H9 (cell line): ENCODE results near the gene GRM1. TPM values are rescaled to one million over a fixed set of nuclear protein-coding genes. Genes with fewer than 3 reads are reported as not detected.

Experiments used
- DNase-seq: peaks from one replicate; pipeline ENCODE4 v3.0.0-alpha.2; 2017
- H2AFZ ChIP-seq: one replicate; pipeline ENCODE4 v1.6.1; 2013; ENCODE audit warnings: mild to moderate bottlenecking, low read length, control low read depth, moderate library complexity
- H2AK5ac ChIP-seq: 2 replicates; pipeline ENCODE4 v1.6.1; 2013; ENCODE audit warnings: low read length, control low read depth, mixed read lengths; ENCODE audit not compliant: insufficient read length
- H2BK120ac ChIP-seq: one replicate; pipeline ENCODE4 v1.6.1; 2013; ENCODE audit warnings: low read depth, mild to moderate bottlenecking, low read length, control low read depth, inconsistent platforms; ENCODE audit not compliant: poor library complexity, severe bottlenecking
- H2BK12ac ChIP-seq: 2 replicates; pipeline ENCODE4 v1.6.1; 2013; ENCODE audit warnings: low read length, control low read depth, mixed read lengths, low read depth; ENCODE audit not compliant: insufficient read length
- H2BK15ac ChIP-seq: 2 replicates; pipeline ENCODE4 v1.6.1; 2013; ENCODE audit warnings: low read depth, low read length, control low read depth
- H2BK20ac ChIP-seq: one replicate; pipeline ENCODE4 v1.6.1; 2013; ENCODE audit warnings: low read depth, mild to moderate bottlenecking, low read length, control low read depth, inconsistent platforms; ENCODE audit not compliant: poor library complexity, severe bottlenecking
- H2BK5ac ChIP-seq: 2 replicates; pipeline ENCODE4 v1.6.1; 2013; ENCODE audit warnings: low read length, control low read depth, mixed read lengths; ENCODE audit not compliant: insufficient read length
- H3K14ac ChIP-seq: 2 replicates; pipeline ENCODE4 v1.6.1; 2013; ENCODE audit warnings: low read length, control low read depth; ENCODE audit not compliant: insufficient read depth
- H3K18ac ChIP-seq: 2 replicates; pipeline ENCODE4 v1.6.1; 2013; ENCODE audit warnings: low read depth, mild to moderate bottlenecking, mixed read lengths, low read length, control low read depth; ENCODE audit not compliant: insufficient read length
- H3K23ac ChIP-seq: 2 replicates; pipeline ENCODE4 v1.6.1; 2013; ENCODE audit warnings: low read length, control low read depth, mixed read lengths, low read depth; ENCODE audit not compliant: insufficient read length
- H3K23me2 ChIP-seq: 2 replicates; pipeline ENCODE4 v1.6.1; 2013; ENCODE audit warnings: low read depth, mild to moderate bottlenecking, mixed read lengths, low read length, control low read depth; ENCODE audit not compliant: insufficient read length, poor library complexity, severe bottlenecking
- H3K27ac ChIP-seq: 2 replicates; pipeline ENCODE4 v1.5.1; 2013; ENCODE audit warnings: low read length, control low read depth, mixed read lengths, low read depth; ENCODE audit not compliant: insufficient read length
- H3K27me3 ChIP-seq: 2 replicates; pipeline ENCODE4 v1.6.1; 2013; ENCODE audit warnings: low read length, control low read depth, inconsistent platforms; ENCODE audit not compliant: insufficient read depth
- H3K4ac ChIP-seq: 2 replicates; pipeline ENCODE4 v1.6.1; 2013; ENCODE audit warnings: low read depth, mild to moderate bottlenecking, control low read depth, inconsistent platforms, low read length, moderate library complexity
- H3K4me1 ChIP-seq: 2 replicates; pipeline ENCODE4 v1.6.1; 2013; ENCODE audit warnings: low read length, control low read depth, inconsistent platforms; ENCODE audit not compliant: insufficient read depth
- H3K4me2 ChIP-seq: 2 replicates; pipeline ENCODE4 v1.6.1; 2013; ENCODE audit warnings: low read length, control low read depth, mixed read lengths; ENCODE audit not compliant: insufficient read length, insufficient read depth
- H3K56ac ChIP-seq: 2 replicates; pipeline ENCODE4 v1.6.1; 2013; ENCODE audit warnings: low read depth, mild to moderate bottlenecking, mixed read lengths, low read length, control low read depth; ENCODE audit not compliant: insufficient read length
- H3K79me1 ChIP-seq: 2 replicates; pipeline ENCODE4 v1.6.1; 2013; ENCODE audit warnings: low read depth, mild to moderate bottlenecking, moderate library complexity, low read length, control low read depth, inconsistent platforms; ENCODE audit not compliant: insufficient read depth, poor library complexity, severe bottlenecking
- H3K79me2 ChIP-seq: 2 replicates; pipeline ENCODE4 v1.6.1; 2013; ENCODE audit warnings: low read length, control low read depth, inconsistent platforms; ENCODE audit not compliant: insufficient read depth
- H3K9ac ChIP-seq: 2 replicates; pipeline ENCODE4 v1.6.1; 2013; ENCODE audit warnings: low read length, control low read depth, mixed read lengths; ENCODE audit not compliant: insufficient read length; ENCODE audit errors: extremely low read depth
- H3K9me3 ChIP-seq: one replicate; pipeline ENCODE4 v1.6.1; 2013; ENCODE audit warnings: low read depth, low read length, inconsistent platforms; ENCODE audit not compliant: control insufficient read depth
- H3T11ph ChIP-seq: one replicate; pipeline ENCODE4 v1.6.1; 2013; ENCODE audit warnings: mild to moderate bottlenecking, low read length, control low read depth, inconsistent platforms
- H4K20me1 ChIP-seq: one replicate; pipeline ENCODE4 v1.6.1; 2013; ENCODE audit not compliant: control insufficient read depth, insufficient read length, insufficient read depth
- H4K5ac ChIP-seq: 2 replicates; pipeline ENCODE4 v1.6.1; 2013; ENCODE audit warnings: low read depth, mild to moderate bottlenecking, mixed read lengths, low read length, control low read depth; ENCODE audit not compliant: insufficient read length
- H4K8ac ChIP-seq: replicated peaks from 2 replicates; pipeline ENCODE4 v1.6.1; 2013; ENCODE audit warnings: low read length, control low read depth, mixed read lengths, low read depth; ENCODE audit not compliant: insufficient read length
- H4K91ac ChIP-seq: 2 replicates; pipeline ENCODE4 v1.6.1; 2013; ENCODE audit warnings: low read depth, mild to moderate bottlenecking, moderate library complexity, mixed read lengths, low read length, control low read depth; ENCODE audit not compliant: insufficient read length
- H3K27ac Mint-ChIP-seq, 3 experiments: 2 replicates in 2 of 3; 3 replicates in 1 of 3; pipeline ENCODE4 v1.8.0; 2020 to 2021; ENCODE audit warnings: mixed read lengths in 3 of 3, mild to moderate bottlenecking in 1 of 3, moderate library complexity in 1 of 3
- H3K27me3 Mint-ChIP-seq: 2 replicates; pipeline ENCODE4 v1.8.0; 2021; ENCODE audit warnings: low read depth, mild to moderate bottlenecking, moderate library complexity, mixed read lengths
- H3K36me3 Mint-ChIP-seq, 3 experiments: 2 replicates in 2 of 3; 3 replicates in 1 of 3; pipeline ENCODE4 v1.8.0; 2020 to 2021; ENCODE audit warnings: low read depth in 3 of 3, mixed read lengths in 3 of 3; ENCODE audit not compliant: insufficient read depth in 1 of 3
- H3K4me1 Mint-ChIP-seq, 2 experiments: 2 replicates each; pipeline ENCODE4 v1.8.0; 2020; ENCODE audit warnings: mixed read lengths in 2 of 2
- H3K4me3 Mint-ChIP-seq, 2 experiments: 2 replicates in 1 of 2; 3 replicates in 1 of 2; pipeline ENCODE4 v1.8.0; 2020 to 2021; ENCODE audit warnings: mild to moderate bottlenecking in 2 of 2, mixed read lengths in 2 of 2, moderate library complexity in 1 of 2
- H3K9me3 Mint-ChIP-seq, 2 experiments: 2 replicates in 1 of 2; 3 replicates in 1 of 2; pipeline ENCODE4 v1.8.0; 2020; ENCODE audit warnings: mild to moderate bottlenecking in 2 of 2, mixed read lengths in 2 of 2, moderate library complexity in 1 of 2
- WGBS: extraction: QIAGEN DNeasy Blood & Tissue Kit; methylation state at CpG from one replicate; pipeline ENCODE4 v1.1.7; 2013; ENCODE audit warnings: missing lambda C conversion rate, low lambda C conversion rate, mixed read lengths; ENCODE audit not compliant: insufficient read length; ENCODE audit errors: extremely low coverage; 5-methylcytosine and 5-hydroxymethylcytosine counted together
- total RNA-seq: library from RNA; stranded (reverse); gene quantifications from 2 replicates; pipeline ENCODE4 v1.2.1, GENCODE V29; 2021
- TF ChIP-seq, protein P1 (sequence below): fragments of 200-600 bp; sonication (generic); conservative IDR thresholded peaks from 3 replicates; pipeline ENCODE4 v1.8.0; 2021; ENCODE audit warnings: antibody characterized with exemption, mild to moderate bottlenecking

GRM1 gene
- total RNA-seq, 1 experiment from 2014 or later = 0.39 TPM

- Histone ChIP-seq H3K27ac (no peak overlapping the region), H3K14ac (no peak overlapping the region), H3K18ac (no peak overlapping the region), H3K9me3 (no peaks in the 10 kb centered on the region), H2AK5ac (no peak overlapping the region), H2AFZ (peak overlapping the region; percentile 91), H3K23me2 (no peaks in the 10 kb centered on the region), H2BK12ac (no peak overlapping the region), H4K91ac (no peak overlapping the region), H2BK15ac (no peak overlapping the region), H4K5ac (no peak overlapping the region), H3K79me1 (no peaks in the 10 kb centered on the region), H3T11ph (no peak overlapping the region), H4K8ac (no peak overlapping the region), H3K79me2 (no peaks in the 10 kb centered on the region), H3K4ac (no peak overlapping the region), H3K56ac (no peak overlapping the region), H3K4me2 (no peak overlapping the region), H4K20me1 (no peaks in the 10 kb centered on the region), H3K23ac (no peak overlapping the region), H2BK5ac (no peak overlapping the region), H3K27me3 (no peaks in the 10 kb centered on the region), H2BK120ac (no peak overlapping the region), H2BK20ac (no peak overlapping the region), H3K4me1 (no peaks in the 10 kb centered on the region), H3K9ac (peak overlapping the region; percentile 14)
- no peaks in the 10 kb centered on the region for H3K36me3 Mint-ChIP-seq
- no peaks in the 10 kb centered on the region for H3K9me3 Mint-ChIP-seq
- H3K4me3 Mint-ChIP-seq = no peak overlapping the region
- TF ChIP-seq, protein P1, sequence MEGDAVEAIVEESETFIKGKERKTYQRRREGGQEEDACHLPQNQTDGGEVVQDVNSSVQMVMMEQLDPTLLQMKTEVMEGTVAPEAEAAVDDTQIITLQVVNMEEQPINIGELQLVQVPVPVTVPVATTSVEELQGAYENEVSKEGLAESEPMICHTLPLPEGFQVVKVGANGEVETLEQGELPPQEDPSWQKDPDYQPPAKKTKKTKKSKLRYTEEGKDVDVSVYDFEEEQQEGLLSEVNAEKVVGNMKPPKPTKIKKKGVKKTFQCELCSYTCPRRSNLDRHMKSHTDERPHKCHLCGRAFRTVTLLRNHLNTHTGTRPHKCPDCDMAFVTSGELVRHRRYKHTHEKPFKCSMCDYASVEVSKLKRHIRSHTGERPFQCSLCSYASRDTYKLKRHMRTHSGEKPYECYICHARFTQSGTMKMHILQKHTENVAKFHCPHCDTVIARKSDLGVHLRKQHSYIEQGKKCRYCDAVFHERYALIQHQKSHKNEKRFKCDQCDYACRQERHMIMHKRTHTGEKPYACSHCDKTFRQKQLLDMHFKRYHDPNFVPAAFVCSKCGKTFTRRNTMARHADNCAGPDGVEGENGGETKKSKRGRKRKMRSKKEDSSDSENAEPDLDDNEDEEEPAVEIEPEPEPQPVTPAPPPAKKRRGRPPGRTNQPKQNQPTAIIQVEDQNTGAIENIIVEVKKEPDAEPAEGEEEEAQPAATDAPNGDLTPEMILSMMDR = no peak
- H3K4me1 Mint-ChIP-seq = peaks cover 3% of the 10 kb centered on the region in 2 experiments; a peak in 2 of 4 replicates
- no peaks in the 10 kb centered on the region for H3K27me3 Mint-ChIP-seq
- no CpG with 5 or more reads among the region's 3 CpGs for WGBS
- H3K27ac Mint-ChIP-seq = peak overlapping the region; percentile 32 to 88 (median 76); a peak in 4 of 7 replicates
- DNase-seq = peak; percentile 26
These were observed 444.1 kb downstream of the GRM1 start for GRCh38 chr6:146472918-146473317.
